RWPE2 (cell line): ENCODE data around the gene ZBTB4.

ENCODE experiments used
- ATAC-seq: fragments of 200-7000 bp; cut with Tn5 transposase; 3 replicates; pipeline ENCODE4 v1.9.1; 2021; ENCODE audit warnings: low read depth
- DNase-seq: peaks from one replicate; pipeline ENCODE4 v3.0.0-alpha.2; 2020; ENCODE audit warnings: low spot score
- H3K27ac ChIP-seq: fragments of 450-650 bp; 2 replicates; pipeline ENCODE4 v1.5.1; 2017; ENCODE audit warnings: mild to moderate bottlenecking; ENCODE audit not compliant: poor library complexity, severe bottlenecking
- H3K27me3 ChIP-seq: fragments of 250-450 bp; sonication (Bioruptor Pico); 2 replicates; pipeline ENCODE4 v1.5.1; 2021; ENCODE audit warnings: mild to moderate bottlenecking, moderate library complexity; ENCODE audit not compliant: insufficient read depth, poor library complexity, severe bottlenecking
- H3K36me3 ChIP-seq: fragments of 250-450 bp; sonication (Bioruptor Pico); 2 replicates; pipeline ENCODE4 v1.5.1; 2020; ENCODE audit warnings: low read depth, mild to moderate bottlenecking, moderate library complexity
- H3K4me1 ChIP-seq: fragments of 250-450 bp; sonication (Bioruptor Pico); 2 replicates; pipeline ENCODE4 v1.5.1; 2021; ENCODE audit warnings: mild to moderate bottlenecking, moderate library complexity; ENCODE audit not compliant: insufficient read depth, poor library complexity, severe bottlenecking
- H3K4me3 ChIP-seq: fragments of 250-450 bp; sonication (Bioruptor Pico); 2 replicates; pipeline ENCODE4 v1.5.1; 2021; ENCODE audit warnings: mild to moderate bottlenecking, moderate library complexity; ENCODE audit not compliant: severe bottlenecking
- H3K9me3 ChIP-seq: fragments of 250-450 bp; sonication (Bioruptor Pico); 2 replicates; pipeline ENCODE4 v1.5.1; 2021; ENCODE audit warnings: mild to moderate bottlenecking, moderate library complexity; ENCODE audit not compliant: severe bottlenecking
- TF ChIP-seq, protein P1 (sequence below): fragments of 450-650 bp; IDR thresholded peaks from one replicate; pipeline ENCODE4 v1.5.1; 2017; ENCODE audit warnings: mild to moderate bottlenecking, moderate library complexity; ENCODE audit not compliant: poor library complexity, severe bottlenecking

ZBTB4 gene

DNA sequence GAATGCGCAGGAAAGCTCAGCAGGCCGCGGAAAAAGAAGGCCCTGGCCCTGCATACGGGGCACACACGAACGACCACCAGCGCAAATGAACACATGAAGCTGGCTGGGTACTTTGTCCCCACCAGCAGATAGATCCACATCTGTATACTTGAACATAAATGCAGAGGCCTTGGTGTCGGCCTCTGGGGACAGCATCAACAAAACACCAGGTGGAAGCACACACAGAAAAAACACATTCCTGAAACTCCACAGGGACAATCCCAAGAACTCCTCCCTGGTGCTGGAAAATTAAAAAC lies 606 bp upstream of the ZBTB4 start:
- Histone ChIP-seq H3K4me3 (peak overlapping the region; percentile 62), H3K4me1 (peaks cover 22% of the 10 kb centered on the region), H3K36me3 (peaks cover 5% of the 10 kb centered on the region; the same call in 1 of the 2 replicates), H3K9me3 (no peaks in the 10 kb centered on the region), H3K27ac (peak overlapping the region; percentile 95), H3K27me3 (no peaks in the 10 kb centered on the region)
- no peak for DNase-seq
- TF ChIP-seq, protein P1, sequence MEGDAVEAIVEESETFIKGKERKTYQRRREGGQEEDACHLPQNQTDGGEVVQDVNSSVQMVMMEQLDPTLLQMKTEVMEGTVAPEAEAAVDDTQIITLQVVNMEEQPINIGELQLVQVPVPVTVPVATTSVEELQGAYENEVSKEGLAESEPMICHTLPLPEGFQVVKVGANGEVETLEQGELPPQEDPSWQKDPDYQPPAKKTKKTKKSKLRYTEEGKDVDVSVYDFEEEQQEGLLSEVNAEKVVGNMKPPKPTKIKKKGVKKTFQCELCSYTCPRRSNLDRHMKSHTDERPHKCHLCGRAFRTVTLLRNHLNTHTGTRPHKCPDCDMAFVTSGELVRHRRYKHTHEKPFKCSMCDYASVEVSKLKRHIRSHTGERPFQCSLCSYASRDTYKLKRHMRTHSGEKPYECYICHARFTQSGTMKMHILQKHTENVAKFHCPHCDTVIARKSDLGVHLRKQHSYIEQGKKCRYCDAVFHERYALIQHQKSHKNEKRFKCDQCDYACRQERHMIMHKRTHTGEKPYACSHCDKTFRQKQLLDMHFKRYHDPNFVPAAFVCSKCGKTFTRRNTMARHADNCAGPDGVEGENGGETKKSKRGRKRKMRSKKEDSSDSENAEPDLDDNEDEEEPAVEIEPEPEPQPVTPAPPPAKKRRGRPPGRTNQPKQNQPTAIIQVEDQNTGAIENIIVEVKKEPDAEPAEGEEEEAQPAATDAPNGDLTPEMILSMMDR, result no peak
- ATAC-seq, result no peak

DNA sequence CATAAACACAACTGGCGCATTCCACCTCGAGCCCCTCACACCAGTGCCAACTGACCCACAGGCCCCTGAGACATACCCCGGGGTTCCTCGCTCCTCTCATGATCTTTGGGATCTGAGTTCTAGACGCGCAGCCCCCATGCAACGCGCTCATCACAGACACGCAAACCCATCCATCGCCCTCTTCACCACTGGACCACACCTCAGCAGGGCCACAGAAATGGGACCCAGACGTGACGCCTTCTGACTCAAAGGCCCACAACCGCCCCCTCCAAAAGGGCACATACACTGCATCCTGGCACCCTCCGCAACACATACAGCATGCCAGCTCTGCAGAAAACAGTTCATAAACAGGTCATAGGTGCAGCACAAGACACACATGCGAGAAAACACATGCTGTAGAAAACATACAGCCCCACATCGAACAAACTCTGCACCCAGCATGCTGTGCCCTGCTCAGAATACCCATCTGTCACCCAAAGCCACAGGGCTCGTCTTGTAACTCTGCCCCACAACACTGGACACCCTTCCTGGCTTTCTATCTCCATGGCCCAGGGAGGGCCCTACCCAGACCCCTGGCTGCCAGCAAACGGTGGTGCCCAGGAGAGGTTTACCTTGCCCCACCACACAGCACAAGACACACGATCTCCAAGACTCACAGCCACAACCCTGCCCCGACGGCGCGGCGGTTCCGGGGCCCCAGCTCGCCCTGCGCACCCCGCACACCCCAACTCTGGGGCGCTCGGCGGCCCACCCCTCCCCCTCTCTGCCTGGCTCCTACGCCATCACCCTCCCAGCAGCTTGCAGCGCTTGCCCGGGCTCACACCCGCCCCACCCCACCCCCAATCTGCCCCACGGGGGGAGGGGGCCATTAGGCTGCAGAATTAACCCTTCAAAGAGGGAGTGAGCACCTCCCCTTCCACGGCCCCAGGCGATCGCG lies 887 bp downstream of the ZBTB4 start:
- Histone ChIP-seq H3K9me3 (no peaks in the 10 kb centered on the region), H3K27ac (peak overlapping the region; percentile 95), H3K4me3 (peak overlapping the region; percentile 62), H3K36me3 (peaks cover 9% of the 10 kb centered on the region; the same call in 1 of the 2 replicates), H3K4me1 (peaks cover 24% of the 10 kb centered on the region), H3K27me3 (no peaks in the 10 kb centered on the region)
- TF ChIP-seq, protein P1, result no peak
- ATAC-seq (peak; percentile 11), DNase-seq (no peak)

DNA sequence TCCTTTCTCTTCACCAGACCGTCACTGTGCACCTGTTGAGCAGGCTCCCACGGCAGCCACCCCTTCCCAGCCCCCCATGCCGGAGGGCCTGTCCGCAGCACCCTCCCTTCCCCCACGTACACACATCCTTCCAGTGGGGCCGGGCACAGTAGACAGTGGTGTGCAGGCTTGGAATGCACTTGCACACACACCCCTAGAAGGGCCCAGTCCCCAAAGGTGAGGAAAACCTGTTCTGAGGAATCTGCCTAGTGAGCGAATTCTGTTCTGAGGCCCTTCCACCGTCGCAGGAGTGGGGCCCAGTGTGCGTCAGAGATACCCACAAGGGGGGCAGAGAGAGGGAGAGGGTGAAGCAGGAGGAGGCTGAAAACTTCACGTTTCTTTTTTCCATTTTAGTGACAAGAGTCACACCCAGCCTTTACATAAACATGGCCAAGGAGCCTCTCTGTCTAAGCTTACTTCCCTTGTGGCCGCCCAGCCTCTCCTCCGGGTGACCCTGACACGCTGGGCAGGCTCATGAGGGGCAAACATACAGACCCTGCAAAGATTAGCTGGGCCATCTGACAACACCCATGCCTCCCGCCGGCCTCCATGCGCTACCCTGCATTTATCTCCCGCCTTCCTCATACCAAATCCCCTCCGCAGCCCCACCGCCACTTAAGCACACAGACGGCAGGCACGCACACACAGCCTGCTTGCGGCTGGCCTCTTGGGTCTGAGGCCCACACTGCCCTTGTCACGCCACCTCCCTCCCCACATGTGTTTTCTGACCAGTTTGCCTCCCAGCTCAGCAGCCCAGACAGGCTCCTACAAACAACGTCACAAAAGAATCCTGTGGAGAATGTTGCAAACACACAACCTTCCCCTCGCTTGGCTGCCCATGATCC lies 1.8 kb downstream of the ZBTB4 start:
- Histone ChIP-seq H3K4me1 (peaks cover 24% of the 10 kb centered on the region), H3K9me3 (no peaks in the 10 kb centered on the region), H3K4me3 (peak overlapping the region; percentile 62), H3K27me3 (no peaks in the 10 kb centered on the region), H3K36me3 (peaks cover 9% of the 10 kb centered on the region; the same call in 1 of the 2 replicates), H3K27ac (peak overlapping the region; percentile 95)
- peak; percentile 17 for ATAC-seq
- DNase-seq, result no peak
- TF ChIP-seq, protein P1, result no peak

DNA sequence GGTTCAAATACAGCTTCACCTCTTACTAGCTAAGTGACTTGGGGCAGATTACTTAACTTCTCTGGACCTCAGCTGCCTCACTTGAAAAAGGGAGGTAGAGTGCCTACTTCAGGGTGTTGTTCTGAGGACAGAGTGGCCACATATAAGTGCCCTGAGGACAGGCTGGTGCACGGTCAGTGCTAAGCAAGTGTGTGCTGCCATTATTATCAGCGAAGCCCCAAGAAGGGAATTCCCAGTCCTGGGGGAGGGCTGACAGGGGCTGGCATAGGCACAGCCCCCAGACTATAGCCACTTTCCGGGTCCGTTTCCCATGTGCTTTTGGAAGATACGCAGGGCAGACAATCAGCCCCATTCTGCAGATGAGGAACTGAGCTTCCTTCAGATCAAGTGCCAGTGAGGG lies 2.5 kb downstream of the ZBTB4 start:
- Histone ChIP-seq H3K9me3 (no peaks in the 10 kb centered on the region), H3K4me3 (no peak overlapping the region), H3K27me3 (no peaks in the 10 kb centered on the region), H3K27ac (peak overlapping the region; percentile 95), H3K36me3 (peaks cover 9% of the 10 kb centered on the region; the same call in 1 of the 2 replicates), H3K4me1 (peaks cover 24% of the 10 kb centered on the region)
- ATAC-seq (no peak), DNase-seq (no peak)
- TF ChIP-seq, protein P1, result no peak
